Esophagus squamous epithelium (tissue), 5 donors: ENCODE measurements around the gene RCC2. TPM values are rescaled to one million over a fixed set of nuclear protein-coding genes. Genes with fewer than 3 reads are reported as not detected.
"Not testable (repeated sequence)": the region's sequence is repeated elsewhere in the genome, so short reads cannot be mapped to it uniquely, and the experiment has no call there.

Experiments used
- DNase-seq: peaks from one replicate; lab custom pipeline; 2025; lab: John Stamatoyannopoulos, UW
- H3K27ac ChIP-seq, 4 donors: fragments of 200-600 bp; sonication (generic); one replicate each; pipeline ENCODE4 v1.5.1; 2016 to 2019; ENCODE audit warnings: mild to moderate bottlenecking in 1 of 4
- H3K27me3 ChIP-seq, 4 donors: fragments of 200-600 bp; sonication (generic); 1 replicate in 3 of 4; 2 replicates in 1 of 4; pipeline versions ENCODE4 v1.5.1 to v1.6.0; 2017 to 2021; ENCODE audit warnings: antibody characterized with exemption in 1 of 4
- H3K36me3 ChIP-seq, 3 donors: fragments of 200-600 bp; sonication (generic); one replicate each; pipeline ENCODE4 v1.5.1; 2016 to 2019
- H3K4me1 ChIP-seq, 3 donors: fragments of 200-600 bp; sonication (generic); one replicate each; pipeline ENCODE4 v1.5.1; 2017 to 2019
- H3K4me3 ChIP-seq, 4 donors: fragments of 200-600 bp; sonication (generic); 1 replicate in 3 of 4; 2 replicates in 1 of 4; pipeline ENCODE4 v1.5.1; 2016 to 2019; ENCODE audit warnings: mild to moderate bottlenecking in 2 of 4, moderate library complexity in 1 of 4
- H3K9me3 ChIP-seq, 3 donors: fragments of 200-600 bp; sonication (generic); one replicate each; pipeline ENCODE4 v1.5.1; 2016 to 2019
- CTCF ChIP-seq, 6 experiments: fragments of 450-650 bp in 4 of 6; fragments of 200-600 bp in 2 of 6; sonication (generic) in 2 of 6; IDR thresholded peaks; one replicate each; pipeline ENCODE4 v1.5.1; 2016 to 2019; ENCODE audit warnings: antibody characterized with exemption in 6 of 6, mild to moderate bottlenecking in 4 of 6, moderate library complexity in 4 of 6
- POLR2A ChIP-seq, 4 donors: fragments of 450-650 bp; IDR thresholded peaks; one replicate each; pipeline ENCODE4 v1.6.1; 2017; ENCODE audit warnings: antibody characterized with exemption in 4 of 4, mild to moderate bottlenecking in 4 of 4, moderate library complexity in 3 of 4
- WGBS, 2 donors: methylation state at CpG; one replicate each; pipeline ENCODE4 v1.1.5; 2018; 5-methylcytosine and 5-hydroxymethylcytosine counted together
- intact Hi-C: fragments of 100-400 bp; cut with DNase I; formaldehyde crosslinking; loops from one replicate; pipeline ENCODE4 v1.15.0; 2022
- total RNA-seq, 4 donors: library from RNA; depleted of rRNA; stranded (reverse); fragments of >200 nt; gene quantifications; one replicate each; pipeline ENCODE4 v1.1.0, GENCODE V29; 2016
- donor health status: DM: yes; HTN: yes; CAD: no.

RCC2 gene
- total RNA-seq, 4 donors from 2014 or later: 51.3 to 81.3 (median 53.6) TPM

GRCh38 chr1:17458794-17459193 lies 19.3 kb upstream of the RCC2 start:
- no peak overlapping the region for H3K4me3 ChIP-seq
- no peaks in the 10 kb centered on the region for H3K36me3 ChIP-seq
- intact Hi-C loops: no loop called here
- WGBS, 2 donors: 78 to 100% methylated on average over 1 of the region's 1 CpG
- peaks cover 0 to 12% (median 0%) of the 10 kb centered on the region in 4 donors for H3K27me3 ChIP-seq
- no peak overlapping the region for H3K27ac ChIP-seq
- DNase-seq: no peak
- peaks cover 0 to 20% (median 0%) of the 10 kb centered on the region in 3 donors for H3K4me1 ChIP-seq
- TF ChIP-seq POLR2A (IDR thresholded peaks at IDR 0.05) (no peak), CTCF (IDR thresholded peaks at IDR 0.05) (no peak)
- no peaks in the 10 kb centered on the region for H3K9me3 ChIP-seq

- Histone ChIP-seq H3K4me3 (no peak overlapping the region), H3K27me3 (no peaks in the 10 kb centered on the region), H3K9me3 (no peaks in the 10 kb centered on the region), H3K36me3 (no peaks in the 10 kb centered on the region), H3K4me1 (no peaks in the 10 kb centered on the region), H3K27ac (no peak overlapping the region)
- no peak for TF ChIP-seq POLR2A (IDR thresholded peaks at IDR 0.05)
- TF ChIP-seq CTCF (IDR thresholded peaks at IDR 0.05): no peak
- intact Hi-C loops: no loop called here
- 80 to 85% methylated on average over 4 of the region's 4 CpGs for WGBS, 2 donors
- no peak for DNase-seq
Observed at GRCh38 chr1:17452686-17453085, 13.2 kb upstream of the RCC2 start.

- H3K9me3 ChIP-seq, H3K27me3 ChIP-seq, H3K4me3 ChIP-seq, DNase-seq, H3K27ac ChIP-seq, H3K4me1 ChIP-seq, intact Hi-C loops, H3K36me3 ChIP-seq: not testable (repeated sequence)
- WGBS, 2 donors: 64 to 65% methylated on average over 7 to 8 of the region's 10 CpGs
Observed at GRCh38 chr1:17452203-17452602, 12.7 kb upstream of the RCC2 start.

GRCh38 chr1:17451731-17452130 lies 12.3 kb upstream of the RCC2 start:
- no peak for TF ChIP-seq POLR2A (IDR thresholded peaks at IDR 0.05)
- no peak for TF ChIP-seq CTCF (IDR thresholded peaks at IDR 0.05)

GRCh38 chr1:17447501-17447992 lies 8.1 kb upstream of the RCC2 start:
- H3K36me3 ChIP-seq: no peaks in the 10 kb centered on the region
- peaks cover 6 to 21% (median 11%) of the 10 kb centered on the region in 3 donors for H3K4me1 ChIP-seq
- intact Hi-C loops: no loop called here
- H3K27ac ChIP-seq: no peak overlapping the region
- TF ChIP-seq POLR2A (IDR thresholded peaks at IDR 0.05) (no peak), CTCF (IDR thresholded peaks at IDR 0.05) (no peak)
- H3K9me3 ChIP-seq: no peaks in the 10 kb centered on the region
- H3K27me3 ChIP-seq: no peaks in the 10 kb centered on the region
- no peak for DNase-seq
- no peak overlapping the region for H3K4me3 ChIP-seq
- WGBS, 2 donors: 71 to 79% methylated on average over 11 to 12 of the region's 12 CpGs

More at GRCh38 chr1:17451731-17452130, 12.3 kb upstream of the RCC2 start:
- H3K4me3 ChIP-seq: no peak overlapping the region
- H3K36me3 ChIP-seq: no peaks in the 10 kb centered on the region
- H3K27ac ChIP-seq: no peak overlapping the region
- DNase-seq: no peak
- H3K9me3 ChIP-seq: no peaks in the 10 kb centered on the region
- intact Hi-C loops: no loop called here
- WGBS, 2 donors: 64% methylated on average over 7 of the region's 7 CpGs
- H3K27me3 ChIP-seq: no peaks in the 10 kb centered on the region
- H3K4me1 ChIP-seq: no peaks in the 10 kb centered on the region

GRCh38 chr1:17442841-17443240 lies 3.4 kb upstream of the RCC2 start:
- TF ChIP-seq POLR2A (IDR thresholded peaks at IDR 0.05) (no peak), CTCF (IDR thresholded peaks at IDR 0.05) (no peak)
- 65 to 70% methylated on average over 6 of the region's 6 CpGs for WGBS, 2 donors

More at GRCh38 chr1:17442841-17443240, 3.4 kb upstream of the RCC2 start:
- no peak for DNase-seq
- H3K9me3 ChIP-seq: no peaks in the 10 kb centered on the region
- H3K36me3 ChIP-seq: no peaks in the 10 kb centered on the region
- no peaks in the 10 kb centered on the region for H3K27me3 ChIP-seq
- peak overlapping the region; percentile 61 to 98 (median 86) for H3K27ac ChIP-seq
- intact Hi-C loops: no loop called here
- no peak overlapping the region for H3K4me3 ChIP-seq
- H3K4me1 ChIP-seq: peaks cover 24 to 49% (median 33%) of the 10 kb centered on the region in 3 donors
